Keratinocyte (primary cell): Measurements from ENCODE around the gene APPL2. TPM values are rescaled to one million over a fixed set of nuclear protein-coding genes. Genes with fewer than 3 reads are reported as not detected.

Experiments
- DNase-seq: peaks from one replicate; pipeline ENCODE4 v3.0.0-alpha.2; 2011; ENCODE audit warnings: low read depth, missing footprints, low spot score
- FAIRE-seq: peaks from 2 replicates; lab custom pipeline; 2011; peaks lifted over from hg19 to GRCh38; lab: Jason Lieb, UNC
- H2AFZ ChIP-seq: 2 replicates; pipeline ENCODE4 v1.6.0; 2012; ENCODE audit warnings: low read length, control low read depth, inconsistent platforms; ENCODE audit not compliant: control insufficient read depth
- H3K27ac ChIP-seq: 2 replicates; pipeline ENCODE4 v1.5.1; 2011; ENCODE audit warnings: low read length; ENCODE audit not compliant: control insufficient read depth, insufficient read depth
- H3K27me3 ChIP-seq: 3 replicates; pipeline ENCODE4 v1.6.0; 2011; ENCODE audit warnings: low read length; ENCODE audit not compliant: control insufficient read depth, insufficient read depth; ENCODE audit errors: extremely low read depth
- H3K36me3 ChIP-seq, 2 experiments: 2 replicates in 1 of 2; 3 replicates in 1 of 2; pipeline ENCODE4 v1.5.1; 2011; ENCODE audit warnings: low read length in 2 of 2, mild to moderate bottlenecking in 1 of 2; ENCODE audit not compliant: control insufficient read depth in 2 of 2, insufficient read depth in 2 of 2; ENCODE audit errors: extremely low read depth in 1 of 2
- H3K4me1 ChIP-seq: 3 replicates; pipeline ENCODE4 v1.5.1; 2011; ENCODE audit warnings: low read length; ENCODE audit not compliant: control insufficient read depth, insufficient read depth; ENCODE audit errors: extremely low read depth
- H3K4me2 ChIP-seq: 3 replicates; pipeline ENCODE4 v1.6.0; 2011; ENCODE audit warnings: low read depth, low read length; ENCODE audit not compliant: control insufficient read depth, insufficient read depth; ENCODE audit errors: extremely low read depth
- H3K4me3 ChIP-seq, 3 experiments: fragments of 200-600 bp in 1 of 3; sonication (generic) in 1 of 3; 2 replicates in 2 of 3; 3 replicates in 1 of 3; pipeline ENCODE4 v1.5.1; 2011 to 2016; ENCODE audit warnings: low read length in 3 of 3, mild to moderate bottlenecking in 3 of 3, control low read depth in 2 of 3, inconsistent platforms in 1 of 3, low read depth in 1 of 3, mixed read lengths in 1 of 3, mixed run types in 1 of 3, moderate library complexity in 1 of 3; ENCODE audit not compliant: control insufficient read depth in 2 of 3, insufficient read depth in 2 of 3; ENCODE audit errors: extremely low read depth in 1 of 3
- H3K79me2 ChIP-seq: 2 replicates; pipeline ENCODE4 v1.6.0; 2012; ENCODE audit warnings: low read length; ENCODE audit not compliant: control insufficient read depth, insufficient read depth
- H3K9ac ChIP-seq: 3 replicates; pipeline ENCODE4 v1.6.0; 2011; ENCODE audit warnings: low read length; ENCODE audit not compliant: control insufficient read depth, insufficient read depth; ENCODE audit errors: extremely low read depth
- H3K9me1 ChIP-seq: 3 replicates; pipeline ENCODE4 v1.6.0; 2011; ENCODE audit warnings: low read length; ENCODE audit not compliant: control insufficient read depth, insufficient read depth; ENCODE audit errors: extremely low read depth
- H3K9me3 ChIP-seq: 2 replicates; pipeline ENCODE4 v1.5.1; 2012; ENCODE audit warnings: low read depth, low read length; ENCODE audit not compliant: control insufficient read depth
- H4K20me1 ChIP-seq: 3 replicates; pipeline ENCODE4 v1.6.0; 2011; ENCODE audit warnings: low read length; ENCODE audit not compliant: control insufficient read depth, insufficient read depth; ENCODE audit errors: extremely low read depth
- CTCF ChIP-seq, 3 experiments: IDR thresholded peaks in 1 of 3; conservative IDR thresholded peaks in 1 of 3; optimal IDR thresholded peaks in 1 of 3; 2 replicates in 2 of 3; 3 replicates in 1 of 3; pipeline versions ENCODE3 to v1.5.1; 2011; ENCODE audit warnings: low read length in 3 of 3, mild to moderate bottlenecking in 3 of 3, moderate library complexity in 2 of 3, control low read depth in 1 of 3, inconsistent platforms in 1 of 3; ENCODE audit not compliant: insufficient read depth in 2 of 3; ENCODE audit errors: extremely low read depth in 1 of 3
- EZH2 ChIP-seq: IDR thresholded peaks from one replicate; pipeline ENCODE4 v1.6.1; 2012; ENCODE audit warnings: inconsistent platforms, mild to moderate bottlenecking, low read length, moderate library complexity
- dilution Hi-C: fragments of 300-500 bp; cut with MboI; formaldehyde crosslinking; loops from one replicate; pipeline ENCODE4 v1.7.0; 2020; ENCODE audit warnings: low sequenced_read_pairs; ENCODE audit not compliant: extremely low pct_ligation_motif_present
- polyA plus RNA-seq, 5 experiments: library from polyadenylated mRNA; depleted of rRNA in 3 of 5; stranded (reverse) in 3 of 5; stranded (forward) in 1 of 5; unstranded in 1 of 5; fragments of >200 nt; gene quantifications; 1 replicate in 1 of 5; 2 replicates in 3 of 5; 3 replicates in 1 of 5; pipeline versions ENCODE4 v1.2.1 to v1.2.3, GENCODE V29; 2011 to 2012; ENCODE audit warnings: missing spikeins in 2 of 5, low read depth in 1 of 5, low replicate concordance in 1 of 5

The APPL2 gene
- polyA plus RNA-seq, 1 donor (not counting 4 experiments of a cell fraction or from before 2014, with no cell fraction given) = 26.1 TPM

- Histone ChIP-seq H3K9me3 (no peaks in the 10 kb centered on the region), H3K27ac (no peak overlapping the region), H4K20me1 (peaks cover 3% of the 10 kb centered on the region), H3K9me1 (peaks cover 2% of the 10 kb centered on the region), H3K4me3 (no peak overlapping the region), H2AFZ (no peak overlapping the region), H3K27me3 (no peaks in the 10 kb centered on the region), H3K4me2 (no peak overlapping the region), H3K36me3 (peaks cover 14 to 29% of the 10 kb centered on the region in 2 experiments), H3K9ac (no peak overlapping the region), H3K4me1 (peaks cover 5% of the 10 kb centered on the region), H3K79me2 (no peaks in the 10 kb centered on the region)
- DNase-seq (no peak), FAIRE-seq (no peak)
- TF ChIP-seq CTCF (optimal IDR thresholded peaks at IDR 0.05 in 1 of 3, IDR thresholded peaks at IDR 0.05 in 1 of 3, conservative IDR thresholded peaks at IDR 0.05 in 1 of 3; ENCODE audit: extremely low read depth in 1 of 3, insufficient read depth in 2 of 3, low read length in 3 of 3) = no peak
- no peak for TF ChIP-seq EZH2
- dilution Hi-C loops = no loop called here
Observed at GRCh38 chr12:105221583-105222283, 14.2 kb downstream of the APPL2 start.

- Histone ChIP-seq H3K4me2 (no peak overlapping the region), H3K36me3 (peaks cover 16 to 29% of the 10 kb centered on the region in 2 experiments), H3K9me3 (no peaks in the 10 kb centered on the region), H3K9me1 (peaks cover 2% of the 10 kb centered on the region), H3K9ac (no peak overlapping the region), H3K4me1 (no peaks in the 10 kb centered on the region), H4K20me1 (peaks cover 3% of the 10 kb centered on the region), H2AFZ (no peak overlapping the region), H3K27ac (no peak overlapping the region), H3K4me3 (no peak overlapping the region), H3K27me3 (no peaks in the 10 kb centered on the region), H3K79me2 (no peaks in the 10 kb centered on the region)
- no peak for DNase-seq
- no peak for FAIRE-seq
- TF ChIP-seq EZH2 = no peak
- TF ChIP-seq CTCF (optimal IDR thresholded peaks at IDR 0.05 in 1 of 3, IDR thresholded peaks at IDR 0.05 in 1 of 3, conservative IDR thresholded peaks at IDR 0.05 in 1 of 3; ENCODE audit: extremely low read depth in 1 of 3, insufficient read depth in 2 of 3, low read length in 3 of 3) = no peak
- dilution Hi-C loops = no loop called here
Observed at GRCh38 chr12:105220929-105221290, 15.1 kb downstream of the APPL2 start.
